ENCODE measurements around the gene RGS7BP.

RGS7BP gene

DNA sequence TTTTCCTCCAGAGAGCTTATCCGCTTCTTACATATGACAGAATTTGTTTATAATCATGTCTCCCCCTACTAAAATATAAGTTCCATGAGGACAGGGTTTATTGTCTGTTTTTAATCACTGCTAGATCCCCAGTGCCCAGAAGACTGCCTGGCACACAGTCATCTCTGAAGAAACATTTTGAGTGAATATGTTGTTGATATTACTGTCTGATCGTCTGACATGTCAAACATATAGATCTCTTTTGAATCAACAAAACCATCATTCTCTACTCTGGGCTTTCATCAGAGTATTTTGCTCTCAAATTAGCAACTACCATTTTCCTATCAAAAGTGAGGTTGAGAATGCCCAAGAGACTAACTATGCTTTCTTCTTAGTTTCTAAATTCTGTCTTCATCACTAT, 117.2 kb downstream of the RGS7BP start:
- DNase-seq: no peak
- intact Hi-C loops (cut with DNase I): no loop called here

DNA sequence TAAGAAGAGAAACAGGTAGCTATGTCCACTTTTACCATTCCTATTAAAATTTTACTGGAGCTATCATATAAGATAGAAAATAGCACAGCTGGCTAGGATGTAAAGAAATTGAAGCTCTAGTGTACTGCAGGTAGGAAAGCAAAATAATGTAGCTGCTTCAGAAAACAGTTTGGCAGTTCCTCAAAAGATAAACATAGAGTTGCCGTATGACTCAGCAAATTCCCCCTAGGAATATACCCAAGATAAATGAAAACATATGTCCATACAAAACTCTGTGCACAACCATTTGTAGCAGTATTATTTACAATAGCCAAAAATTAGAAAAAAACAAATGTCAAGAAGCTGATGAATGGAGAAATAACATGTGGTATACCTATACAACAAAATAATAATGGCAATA, 119.9 kb downstream of the RGS7BP start:
- intact Hi-C loops (cut with DNase I): no loop called here
- DNase-seq: no peak

DNA sequence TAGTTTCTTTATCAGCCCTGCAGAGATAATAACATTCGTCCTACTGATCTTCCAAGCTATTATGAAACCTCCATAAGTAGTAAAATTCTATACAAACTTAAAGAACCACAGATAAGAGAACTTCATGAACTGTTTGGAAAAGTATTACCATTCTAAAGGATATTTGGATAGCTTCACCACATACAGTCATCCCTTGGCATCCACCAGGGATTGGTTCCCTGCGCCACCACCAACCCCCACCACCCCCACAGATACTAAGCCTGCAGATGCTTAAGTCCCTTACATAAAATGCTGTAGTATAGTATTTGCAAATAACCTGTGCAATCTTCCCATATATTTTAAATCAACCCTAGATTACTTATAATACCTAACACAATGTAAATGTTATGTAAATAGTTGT, 123.1 kb downstream of the RGS7BP start:
- peak in 1 of 10 donors; percentile 14 for DNase-seq
- intact Hi-C loops (cut with DNase I): no loop called here

DNA sequence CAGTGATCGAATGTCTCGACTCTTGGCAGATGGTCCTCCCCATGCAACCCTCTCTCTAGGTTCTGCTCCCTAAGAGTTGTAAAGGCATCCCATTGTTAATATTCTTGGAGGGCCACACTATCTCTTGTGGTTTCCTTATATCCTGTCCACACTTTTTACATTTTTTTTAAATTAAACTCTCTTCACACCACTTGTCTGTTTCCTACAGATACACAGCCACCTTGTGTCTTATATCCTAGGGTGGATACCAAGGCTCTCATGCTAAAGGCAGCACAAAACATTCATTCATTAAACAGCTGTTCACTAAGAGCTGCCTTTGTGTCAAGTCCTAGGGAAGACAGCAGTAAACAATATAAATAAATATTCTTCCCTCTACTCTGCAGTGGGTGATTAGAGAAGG, 124.0 kb downstream of the RGS7BP start:
- intact Hi-C loops (cut with DNase I): loop anchor here (10.0 kb wide), 1 partner anchor 855 kb away; the partner anchor contains the start of gene ADAMTS6
- no peak for DNase-seq

DNA sequence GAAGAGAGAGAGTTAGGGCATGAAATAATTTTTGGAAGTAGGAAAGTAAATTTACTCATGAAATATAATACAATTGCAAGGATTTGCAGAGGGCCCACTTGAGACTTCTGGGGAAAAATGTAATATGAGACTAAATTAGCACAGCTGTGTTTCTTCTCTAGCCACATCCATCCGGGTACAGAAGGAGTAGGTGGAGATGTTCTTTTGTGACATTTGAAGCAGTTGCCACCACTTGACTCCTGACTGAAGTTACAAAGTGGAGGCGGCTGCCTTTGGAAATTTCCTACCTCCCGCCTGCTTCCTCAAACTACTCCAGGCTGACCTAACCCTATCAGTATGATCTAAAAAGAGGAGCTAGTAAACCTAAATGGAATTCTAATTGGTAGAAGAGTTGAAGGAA, 126.4 kb downstream of the RGS7BP start:
- DNase-seq: peak in 3 of 10 donors; percentile 10 to 65 (median 16)
- intact Hi-C loops (cut with DNase I): loop anchor here (10.0 kb wide), 1 partner anchor 853 kb away; the partner anchor contains the start of gene ADAMTS6

DNA sequence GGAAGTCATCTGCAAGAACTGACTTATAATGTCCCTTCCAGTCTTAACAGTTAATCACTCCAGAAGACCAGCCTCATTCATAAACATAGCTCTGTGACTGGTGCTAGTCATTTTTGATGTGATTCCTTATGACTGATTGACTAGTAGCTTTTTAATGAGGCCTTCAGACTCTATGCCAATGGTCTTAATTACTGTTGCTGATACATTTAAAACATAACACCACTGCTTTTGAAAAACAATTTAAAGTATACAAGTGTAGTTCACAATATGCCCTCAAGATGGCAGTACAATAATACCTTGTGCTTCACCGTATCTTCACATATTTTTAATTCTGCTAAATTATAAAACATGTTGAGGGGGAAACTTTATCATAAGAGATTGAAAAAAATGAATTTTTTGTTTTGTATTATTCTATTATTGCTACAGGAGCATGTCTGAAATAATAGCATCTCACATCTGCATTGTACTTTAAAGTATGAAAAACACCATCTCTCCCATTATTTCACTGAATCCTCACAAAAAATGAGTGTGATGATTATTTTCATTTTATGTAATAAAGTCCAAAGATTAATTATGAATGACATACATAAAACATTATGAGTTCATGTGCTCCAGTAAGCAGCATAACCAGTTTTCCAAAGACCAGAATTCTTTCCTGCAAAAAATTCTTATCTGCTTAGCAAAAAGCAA, 129.3 kb downstream of the RGS7BP start:
- no peak for DNase-seq
- intact Hi-C loops (cut with DNase I): loop anchor here (1.0 to 10.0 kb wide), 2 partner anchors 149 to 850 kb away; partner anchors contain the start of gene ADAMTS6

DNA sequence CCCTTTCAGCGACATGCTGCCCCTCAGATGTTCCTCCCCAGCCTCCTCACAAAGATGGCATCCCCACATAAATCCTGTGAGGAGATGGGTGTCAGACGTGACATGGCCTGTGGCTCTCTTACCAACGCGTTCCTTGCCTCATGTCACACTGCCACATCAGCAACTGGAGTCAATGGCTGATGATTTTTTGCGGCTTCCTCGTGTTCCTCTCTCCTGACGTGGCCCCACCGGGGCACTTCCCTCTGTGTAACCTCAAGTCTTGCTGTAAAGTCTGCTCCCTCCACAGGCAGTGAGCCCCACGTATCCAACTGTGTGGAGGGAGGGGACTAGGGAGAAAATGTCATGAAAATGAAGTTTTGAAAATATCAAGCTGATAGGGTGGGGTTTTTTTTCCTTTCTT, 131.3 kb downstream of the RGS7BP start:
- no peak for DNase-seq
- intact Hi-C loops (cut with DNase I): loop anchor here (10.0 kb wide), 1 partner anchor 848 kb away; the partner anchor contains the start of gene ADAMTS6

DNA sequence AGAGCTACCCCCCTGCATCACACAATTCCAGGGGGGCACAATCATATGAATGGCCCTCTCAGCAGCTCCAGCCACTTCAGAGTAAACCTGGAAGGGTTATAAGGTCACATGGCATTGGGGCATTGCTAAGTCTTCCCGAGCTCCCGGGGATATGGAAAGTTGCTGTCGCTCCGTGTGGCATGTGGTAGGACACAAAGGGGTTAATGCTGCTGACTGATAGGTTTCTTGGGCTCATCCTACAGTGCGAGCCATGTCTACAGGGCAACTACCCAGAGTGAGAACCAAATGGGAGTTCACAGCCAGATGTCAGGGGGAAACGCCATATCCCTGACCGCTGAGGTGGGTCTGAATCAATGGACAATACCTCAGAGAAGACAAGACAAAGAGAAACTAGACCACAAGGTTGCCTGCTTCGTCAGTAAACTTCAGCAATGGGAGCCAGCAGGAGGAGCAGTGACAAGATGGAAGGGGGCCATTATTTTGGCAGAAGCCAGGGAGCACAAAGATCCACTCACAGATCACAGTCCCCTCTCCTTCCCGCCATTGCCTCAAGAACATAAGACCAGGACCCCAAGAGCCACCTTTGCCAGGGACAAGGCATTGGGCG, 132.1 kb downstream of the RGS7BP start:
- intact Hi-C loops (cut with DNase I): loop anchor here (10.0 kb wide), 1 partner anchor 847 kb away; the partner anchor contains the start of gene ADAMTS6
- DNase-seq: no peak

DNA sequence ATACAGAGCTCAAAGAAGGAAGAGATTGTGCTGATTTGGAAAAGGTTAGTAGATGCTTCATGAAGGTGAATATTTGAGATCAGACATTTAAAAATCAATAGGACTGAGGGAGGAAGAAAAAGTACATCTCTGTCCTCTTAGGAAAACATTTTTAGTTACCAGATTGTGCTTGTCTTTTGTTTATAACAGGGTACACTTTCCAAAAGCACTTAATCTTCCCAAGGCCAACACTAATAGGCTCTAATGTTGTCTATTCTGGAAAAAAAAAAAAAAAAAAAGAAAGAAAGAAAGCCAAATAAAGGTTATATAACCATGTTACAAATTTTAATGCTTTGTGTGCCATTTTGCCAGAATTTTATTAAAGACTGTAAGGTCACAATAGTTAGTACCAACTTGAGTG, 139.0 kb downstream of the RGS7BP start:
- no peak for DNase-seq
- intact Hi-C loops (cut with DNase I): no loop called here

DNA sequence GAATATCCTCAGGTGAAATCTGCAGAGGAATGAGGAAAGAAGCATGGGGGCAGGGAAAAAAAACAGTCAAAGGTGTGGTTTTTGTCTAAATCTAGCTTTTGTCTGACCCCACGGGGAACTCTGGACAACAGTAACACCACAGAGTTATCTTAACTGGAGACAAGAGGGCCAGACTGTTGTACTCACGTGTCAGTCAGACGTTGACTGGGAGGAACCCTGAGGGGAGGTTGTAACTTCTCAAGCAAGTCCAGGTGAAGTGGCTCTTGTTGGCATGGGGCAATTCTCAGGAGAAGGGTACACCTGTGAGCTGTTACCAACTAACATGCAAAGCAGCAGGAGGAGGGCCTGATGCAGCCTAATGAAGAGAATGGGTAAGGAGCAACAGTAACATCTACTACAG, 140.4 kb downstream of the RGS7BP start:
- no peak for DNase-seq
- intact Hi-C loops (cut with DNase I): no loop called here

DNA sequence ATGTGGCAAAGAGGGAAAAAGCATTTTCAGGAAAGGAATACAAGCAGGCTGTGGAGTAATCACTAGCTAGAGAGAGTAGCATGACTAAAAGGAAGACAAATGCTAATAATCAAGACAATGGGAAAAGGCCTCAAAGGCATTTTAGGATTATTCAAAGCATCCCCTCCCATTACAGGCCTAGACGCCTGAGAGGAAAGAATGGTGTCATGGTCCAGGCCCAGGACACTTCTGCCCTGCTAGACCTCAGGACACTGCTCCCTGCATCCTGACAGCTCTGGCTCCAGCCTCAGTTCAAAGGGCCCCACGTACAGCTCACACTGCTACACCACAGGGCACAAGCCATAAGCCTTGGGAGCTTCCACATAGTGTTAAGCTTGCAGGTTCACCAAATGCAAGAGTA, 143.7 kb downstream of the RGS7BP start:
- no peak for DNase-seq
- intact Hi-C loops (cut with DNase I): no loop called here

DNA sequence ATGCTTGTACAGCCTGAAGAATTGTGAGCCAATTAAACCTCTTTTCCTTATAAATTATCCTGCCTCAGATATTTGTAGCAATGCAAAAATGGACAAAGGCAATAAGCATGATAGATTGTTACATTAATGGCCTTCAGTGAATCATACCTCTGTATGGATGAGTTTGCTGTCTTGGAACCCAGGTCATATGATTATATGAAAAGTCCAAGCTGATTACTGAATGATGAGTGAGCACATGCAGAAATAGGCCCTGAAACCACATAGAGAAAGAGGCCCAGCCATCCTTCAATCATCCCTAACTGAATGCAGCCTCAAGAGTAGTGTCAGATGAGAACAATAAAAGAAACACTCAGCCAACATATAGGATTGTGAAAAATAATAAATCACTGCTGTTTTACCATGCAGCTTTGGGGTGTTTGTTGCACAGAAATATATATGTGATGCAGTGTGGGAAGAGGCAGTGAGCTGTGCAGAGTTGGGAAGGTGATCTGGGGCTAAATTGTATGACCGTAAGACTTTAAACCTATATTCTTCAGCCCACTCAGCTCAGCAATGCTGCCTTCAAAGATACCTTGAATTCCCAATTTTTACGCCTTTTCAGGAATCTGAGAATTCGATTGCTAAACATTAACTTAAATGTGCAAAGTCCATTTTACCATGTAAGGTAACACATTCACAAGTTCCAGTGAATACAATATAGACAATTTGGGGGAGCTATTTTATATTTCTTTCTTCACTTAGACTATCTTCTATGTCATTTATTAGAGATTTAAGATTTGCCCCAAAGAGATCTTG, 148.1 kb downstream of the RGS7BP start:
- no peak for DNase-seq
- intact Hi-C loops (cut with DNase I): no loop called here

DNA sequence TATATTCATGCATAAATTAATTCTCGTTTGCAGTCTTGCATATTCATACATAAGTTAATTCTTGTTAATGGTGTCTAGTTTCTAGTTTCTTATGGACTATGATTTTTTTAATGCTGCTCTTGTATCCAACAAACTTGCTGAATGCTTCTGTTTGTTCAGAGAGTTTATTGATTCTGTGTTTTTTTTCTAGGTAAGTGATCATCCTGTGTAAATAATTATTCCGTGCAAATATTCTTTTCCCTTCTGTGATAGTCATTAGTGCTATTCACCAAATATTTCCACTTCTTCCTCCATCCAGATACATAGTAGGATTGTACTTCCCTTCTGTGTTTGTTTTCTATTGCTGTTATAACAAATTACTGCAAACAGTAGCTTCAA, 148.7 kb downstream of the RGS7BP start:
- no peak for DNase-seq
- intact Hi-C loops (cut with DNase I): no loop called here

DNA sequence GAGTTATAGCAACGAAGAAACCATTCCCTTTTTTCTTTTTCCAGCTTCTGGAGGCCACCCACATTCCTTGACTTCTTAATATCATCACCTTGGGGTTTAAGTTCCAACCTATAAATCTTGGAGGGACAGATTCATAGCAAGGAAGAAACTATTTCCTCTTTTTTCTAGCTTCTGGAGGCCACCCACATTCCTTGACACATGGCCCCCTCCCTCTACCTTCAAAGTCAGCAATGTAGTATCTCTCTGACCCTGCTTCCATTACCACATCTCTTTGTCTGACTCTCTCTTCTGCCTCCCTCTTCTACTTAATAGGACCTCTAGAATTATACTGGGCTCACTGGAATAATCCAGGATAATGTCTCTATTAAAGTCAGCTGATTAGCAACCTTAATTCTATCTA, 149.8 kb downstream of the RGS7BP start:
- intact Hi-C loops (cut with DNase I): no loop called here
- no peak for DNase-seq

DNA sequence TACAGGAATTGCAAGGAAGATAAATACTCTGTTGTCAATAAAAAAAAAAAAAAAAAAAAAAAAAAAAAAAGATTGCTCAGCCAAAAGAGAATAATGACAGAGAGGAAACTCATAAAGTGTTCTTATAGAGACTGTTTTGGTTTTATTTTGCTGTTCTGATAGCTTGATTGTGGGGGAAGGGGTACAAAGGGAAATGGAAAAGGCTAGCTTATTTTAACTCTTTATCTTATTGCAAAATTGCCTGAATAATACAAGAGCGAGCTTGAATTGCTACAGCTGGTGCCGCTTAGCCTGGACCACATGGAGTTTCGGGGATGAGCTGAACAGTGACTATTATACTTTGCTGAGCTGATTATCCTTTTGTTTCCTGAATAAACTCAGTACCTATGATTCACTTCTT, 153.5 kb downstream of the RGS7BP start:
- intact Hi-C loops (cut with DNase I): no loop called here
- DNase-seq: no peak

Data from posterior cingulate gyrus (tissue), 11 donors.